Cardiac fibroblast (primary cell): Measurements from ENCODE around the gene FAM221B.

Experiments
- DNase-seq, 2 donors: peaks; one replicate each; pipeline versions ENCODE4 v3.0.0 to v3.0.0-alpha.2; 2010; ENCODE audit warnings: low read depth in 2 of 2
- H3K4me3 ChIP-seq, 2 donors: replicated peaks in 1 of 2; 1 replicate in 1 of 2; 2 replicates in 1 of 2; pipeline ENCODE4 v1.5.1; 2011; ENCODE audit warnings: low read depth in 2 of 2, low read length in 2 of 2, mild to moderate bottlenecking in 2 of 2, moderate library complexity in 1 of 2
- CTCF ChIP-seq: IDR thresholded peaks from one replicate; pipeline ENCODE4 v1.5.1; 2011; ENCODE audit warnings: low read depth, mild to moderate bottlenecking, low read length, inconsistent platforms

Gene FAM221B

GRCh38 chr9:35847792-35848572 is 19.4 kb upstream of the FAM221B start:
- no peak overlapping the region for H3K4me3 ChIP-seq
- no peak for TF ChIP-seq CTCF
- peak; percentile 47 to 93 for DNase-seq

GRCh38 chr9:35845824-35846771 is 17.6 kb upstream of the FAM221B start:
- DNase-seq: no peak
- TF ChIP-seq CTCF: no peak
- no peak overlapping the region for H3K4me3 ChIP-seq

GRCh38 chr9:35844628-35845270 is 16.2 kb upstream of the FAM221B start:
- TF ChIP-seq CTCF: no peak
- no peak overlapping the region for H3K4me3 ChIP-seq
- DNase-seq: peak; percentile 94 to 95

GRCh38 chr9:35842795-35843194 is 14.3 kb upstream of the FAM221B start:
- no peak for TF ChIP-seq CTCF

GRCh38 chr9:35842020-35842745 is 13.7 kb upstream of the FAM221B start:
- peak in 1 of 2 donors; percentile 56 for DNase-seq
- no peak overlapping the region for H3K4me3 ChIP-seq

More at GRCh38 chr9:35842795-35843194, 14.3 kb upstream of the FAM221B start:
- H3K4me3 ChIP-seq: no peak overlapping the region
- DNase-seq: no peak

More at GRCh38 chr9:35842020-35842745, 13.7 kb upstream of the FAM221B start:
- TF ChIP-seq CTCF: no peak
